KMS-11 (cell line): Measurements from ENCODE around the gene UTP3.
"Not testable (repeated sequence)": the region's sequence is repeated elsewhere in the genome, so short reads cannot be mapped to it uniquely, and the experiment has no call there.

Source experiments
- H2AFZ ChIP-seq: fragments of 200-600 bp; sonication (generic); 2 replicates; pipeline ENCODE4 v1.6.1; 2016; ENCODE audit warnings: antibody characterized with exemption, mixed run types, low read depth
- H3K27ac ChIP-seq: fragments of 200-600 bp; sonication (generic); 2 replicates; pipeline ENCODE4 v1.6.1; 2016; ENCODE audit warnings: mild to moderate bottlenecking, mixed run types
- H3K27me3 ChIP-seq: fragments of 200-600 bp; sonication (generic); 2 replicates; pipeline ENCODE4 v1.6.1; 2017; ENCODE audit warnings: mild to moderate bottlenecking, low read depth, mixed run types, moderate library complexity; ENCODE audit not compliant: insufficient read depth
- H3K36me3 ChIP-seq: fragments of 200-600 bp; sonication (generic); 2 replicates; pipeline ENCODE4 v1.6.1; 2017; ENCODE audit warnings: mild to moderate bottlenecking, mixed run types; ENCODE audit not compliant: insufficient read depth
- H3K4me1 ChIP-seq: fragments of 200-600 bp; sonication (generic); 2 replicates; pipeline ENCODE4 v1.6.1; 2016; ENCODE audit warnings: mild to moderate bottlenecking, low read depth, mixed run types; ENCODE audit not compliant: poor library complexity, severe bottlenecking
- H3K4me2 ChIP-seq: fragments of 200-600 bp; sonication (generic); 2 replicates; pipeline ENCODE4 v1.7.0; 2016; ENCODE audit warnings: mild to moderate bottlenecking, mixed run types
- H3K4me3 ChIP-seq: fragments of 200-600 bp; sonication (generic); IDR thresholded peaks from 2 replicates; pipeline ENCODE4 v1.6.1; 2017; ENCODE audit warnings: low read depth, low read length, mixed read lengths; ENCODE audit not compliant: insufficient read depth
- H3K79me2 ChIP-seq: fragments of 200-600 bp; sonication (generic); 2 replicates; pipeline ENCODE4 v1.6.1; 2016; ENCODE audit warnings: low read depth, mixed run types; ENCODE audit not compliant: insufficient read depth
- H3K9ac ChIP-seq: fragments of 200-600 bp; sonication (generic); 2 replicates; pipeline ENCODE4 v1.6.1; 2016; ENCODE audit warnings: mild to moderate bottlenecking, mixed run types
- H4K20me1 ChIP-seq: fragments of 200-600 bp; sonication (generic); 2 replicates; pipeline ENCODE4 v1.6.1; 2016; ENCODE audit warnings: mild to moderate bottlenecking, mixed run types; ENCODE audit not compliant: insufficient read depth
- TF ChIP-seq, protein P1 (sequence below): fragments of 200-600 bp; sonication (generic); conservative IDR thresholded peaks from 2 replicates; pipeline ENCODE4 v1.6.1; 2017; ENCODE audit warnings: low read depth, mild to moderate bottlenecking, antibody characterized with exemption, low read length, moderate library complexity, mixed read lengths

UTP3 gene

DNA sequence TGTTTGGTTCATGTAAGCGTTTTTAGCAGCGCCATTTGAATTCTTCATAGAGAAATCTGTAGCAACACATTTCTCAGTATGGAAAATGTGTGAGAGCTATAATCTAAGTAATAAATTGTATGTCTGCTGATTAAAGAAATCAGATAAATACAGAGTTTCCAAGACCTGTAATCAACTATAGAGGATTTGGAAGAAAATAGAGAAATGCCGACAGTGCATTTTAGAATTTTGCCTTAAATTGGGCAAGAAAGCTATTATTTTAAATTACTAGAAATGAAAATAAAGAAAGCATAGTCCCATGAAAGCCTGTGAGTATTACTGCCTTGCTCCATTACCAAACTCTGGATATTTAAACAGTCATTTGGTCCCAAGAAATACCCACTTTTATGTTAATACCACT is 36.1 kb downstream of the UTP3 start:
- H4K20me1 ChIP-seq: no peaks in the 10 kb centered on the region
- no peaks in the 10 kb centered on the region for H3K36me3 ChIP-seq
- no peak overlapping the region for H3K4me2 ChIP-seq
- H3K4me1 ChIP-seq: no peaks in the 10 kb centered on the region
- no peak overlapping the region for H3K9ac ChIP-seq
- TF ChIP-seq, protein P1, sequence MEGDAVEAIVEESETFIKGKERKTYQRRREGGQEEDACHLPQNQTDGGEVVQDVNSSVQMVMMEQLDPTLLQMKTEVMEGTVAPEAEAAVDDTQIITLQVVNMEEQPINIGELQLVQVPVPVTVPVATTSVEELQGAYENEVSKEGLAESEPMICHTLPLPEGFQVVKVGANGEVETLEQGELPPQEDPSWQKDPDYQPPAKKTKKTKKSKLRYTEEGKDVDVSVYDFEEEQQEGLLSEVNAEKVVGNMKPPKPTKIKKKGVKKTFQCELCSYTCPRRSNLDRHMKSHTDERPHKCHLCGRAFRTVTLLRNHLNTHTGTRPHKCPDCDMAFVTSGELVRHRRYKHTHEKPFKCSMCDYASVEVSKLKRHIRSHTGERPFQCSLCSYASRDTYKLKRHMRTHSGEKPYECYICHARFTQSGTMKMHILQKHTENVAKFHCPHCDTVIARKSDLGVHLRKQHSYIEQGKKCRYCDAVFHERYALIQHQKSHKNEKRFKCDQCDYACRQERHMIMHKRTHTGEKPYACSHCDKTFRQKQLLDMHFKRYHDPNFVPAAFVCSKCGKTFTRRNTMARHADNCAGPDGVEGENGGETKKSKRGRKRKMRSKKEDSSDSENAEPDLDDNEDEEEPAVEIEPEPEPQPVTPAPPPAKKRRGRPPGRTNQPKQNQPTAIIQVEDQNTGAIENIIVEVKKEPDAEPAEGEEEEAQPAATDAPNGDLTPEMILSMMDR: no peak
- no peak overlapping the region for H3K4me3 ChIP-seq
- H3K27ac ChIP-seq: no peak overlapping the region
- no peak overlapping the region for H2AFZ ChIP-seq
- H3K27me3 ChIP-seq: no peaks in the 10 kb centered on the region
- peaks cover 45% of the 10 kb centered on the region; the same call in 1 of the 2 replicates for H3K79me2 ChIP-seq

DNA sequence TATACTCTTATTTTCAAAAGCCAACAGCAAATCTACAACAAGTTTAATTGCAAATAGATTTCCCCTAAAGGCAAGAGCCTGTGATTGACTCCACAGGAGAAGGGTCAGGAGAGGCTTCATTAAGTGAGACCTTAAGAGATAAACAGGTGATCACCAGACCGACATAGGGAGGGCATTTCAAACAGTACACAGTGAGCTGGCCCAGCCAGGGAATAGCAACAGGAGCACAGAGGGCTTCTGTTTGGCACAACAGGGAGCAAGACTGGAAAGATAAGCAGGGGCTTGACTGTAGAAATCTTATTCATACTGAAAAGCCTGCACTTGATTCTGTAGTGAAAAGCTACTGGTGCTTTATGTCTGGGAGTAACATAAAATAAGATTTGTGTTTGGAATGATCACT is 37.3 kb downstream of the UTP3 start:
- Histone ChIP-seq H3K4me2 (no peak overlapping the region), H3K4me3 (no peak overlapping the region), H3K4me1 (peaks cover 8% of the 10 kb centered on the region), H4K20me1 (no peaks in the 10 kb centered on the region), H3K27me3 (no peaks in the 10 kb centered on the region), H3K9ac (no peak overlapping the region), H3K79me2 (peaks cover 34% of the 10 kb centered on the region; the same call in 1 of the 2 replicates), H3K36me3 (no peaks in the 10 kb centered on the region), H3K27ac (no peak overlapping the region), H2AFZ (no peak overlapping the region)
- TF ChIP-seq, protein P1: no peak

DNA sequence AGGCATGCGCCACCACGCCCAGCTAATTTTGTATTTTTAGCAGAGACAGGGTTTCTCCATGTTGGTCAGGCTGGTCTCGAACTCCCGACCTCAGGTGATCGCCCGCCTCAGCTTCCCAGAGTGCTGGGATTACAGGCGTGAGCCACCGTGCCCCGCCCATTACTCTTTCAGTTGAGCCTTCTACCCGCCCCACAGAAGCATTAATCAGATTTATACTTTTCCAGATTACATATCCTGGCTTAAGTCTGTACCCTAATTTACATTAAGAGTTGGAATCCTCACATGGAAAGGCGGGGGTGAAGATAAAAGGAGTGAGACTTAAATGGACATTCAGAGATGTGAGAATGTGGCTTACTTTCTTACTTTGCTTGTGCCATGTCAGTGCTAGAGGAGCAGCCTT is 38.2 kb downstream of the UTP3 start:
- not testable (repeated sequence) for H3K4me2 ChIP-seq, H3K27ac ChIP-seq, H3K27me3 ChIP-seq, H3K9ac ChIP-seq, H2AFZ ChIP-seq, H4K20me1 ChIP-seq, H3K36me3 ChIP-seq, H3K4me3 ChIP-seq
- H3K4me1 ChIP-seq: peaks cover 17% of the 10 kb centered on the region
- H3K79me2 ChIP-seq: peaks cover 32% of the 10 kb centered on the region; the same call in 1 of the 2 replicates

DNA sequence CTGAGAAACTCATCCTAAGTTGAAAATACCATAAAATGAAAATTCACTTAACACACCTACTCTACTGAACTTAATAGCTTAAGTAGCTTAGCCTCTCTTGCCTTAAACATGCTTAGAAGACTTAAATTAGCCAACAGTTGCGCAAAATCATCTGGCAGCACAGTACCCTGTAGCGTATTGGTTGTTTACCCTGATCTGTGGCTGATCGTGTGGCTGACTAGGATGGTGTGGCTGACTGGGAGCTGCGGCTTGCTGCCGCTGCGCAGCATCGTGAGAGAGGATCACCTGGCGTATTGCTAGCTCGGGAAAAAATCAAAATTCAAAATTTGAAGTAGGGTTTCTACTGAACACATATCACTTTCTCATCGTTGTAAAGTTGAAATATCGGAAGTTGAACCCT is 39.8 kb downstream of the UTP3 start:
- peaks cover 28% of the 10 kb centered on the region for H3K4me1 ChIP-seq
- H2AFZ ChIP-seq: no peak overlapping the region
- H3K4me3 ChIP-seq: no peak overlapping the region
- no peaks in the 10 kb centered on the region for H3K36me3 ChIP-seq
- no peak overlapping the region for H3K4me2 ChIP-seq
- H3K27me3 ChIP-seq: no peaks in the 10 kb centered on the region
- no peak overlapping the region for H3K27ac ChIP-seq
- no peaks in the 10 kb centered on the region for H4K20me1 ChIP-seq
- TF ChIP-seq, protein P1: no peak
- no peak overlapping the region for H3K9ac ChIP-seq
- H3K79me2 ChIP-seq: peaks cover 33% of the 10 kb centered on the region; the same call in 1 of the 2 replicates

DNA sequence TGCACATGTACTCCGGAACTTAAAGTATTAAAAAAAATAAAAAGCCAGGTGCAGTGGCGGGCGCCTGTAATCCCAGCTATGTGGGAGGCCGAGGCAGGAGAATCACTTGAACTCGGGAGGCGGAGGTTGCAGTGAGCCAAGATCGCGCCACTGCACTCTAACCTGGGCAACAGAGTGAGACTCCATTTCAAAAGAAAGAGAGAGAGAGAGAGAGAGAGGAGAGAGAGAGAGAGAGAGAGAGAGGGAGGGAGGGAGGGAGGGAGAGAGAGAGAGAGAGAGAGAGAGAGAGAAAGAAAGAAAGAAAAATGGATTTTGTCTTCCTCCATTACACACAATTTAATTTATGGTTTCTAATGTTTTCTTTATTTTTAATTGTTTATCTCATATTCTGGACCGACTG is 44.5 kb downstream of the UTP3 start:
- not testable (repeated sequence) for H3K4me3 ChIP-seq, H3K9ac ChIP-seq, H3K36me3 ChIP-seq, H4K20me1 ChIP-seq, H2AFZ ChIP-seq, H3K27ac ChIP-seq, H3K27me3 ChIP-seq
- Histone ChIP-seq H3K79me2 (peaks cover 55% of the 10 kb centered on the region; the same call in 1 of the 2 replicates), H3K4me2 (peak overlapping the region; percentile 95; the same call in 1 of the 2 replicates), H3K4me1 (peaks cover 75% of the 10 kb centered on the region)
